Stimulated activated CD4-positive, alpha-beta T cell treated with anti-CD3 and anti-CD28 coated beads, Interleukin-12 subunit alpha, Interleukin-12 subunit beta, amount 100 ng/mL, for 48 hours (primary cell): ENCODE results near the gene PRIMA1.

ENCODE experiments used
- DNase-seq, 3 donors: peaks; one replicate each; pipeline ENCODE4 v3.0.0-alpha.2; 2020; ENCODE audit warnings: low read depth in 2 of 3, low spot score in 1 of 3

PRIMA1 gene

GRCh38 chr14:93733631-93734030 is 54.7 kb downstream of the PRIMA1 start:
- no peak for DNase-seq

- no peak for DNase-seq
Measured at GRCh38 chr14:93733231-93733630, 55.1 kb downstream of the PRIMA1 start.

- no peak for DNase-seq
Measured at GRCh38 chr14:93732524-93732923, 55.8 kb downstream of the PRIMA1 start.

GRCh38 chr14:93731753-93732152 is 56.5 kb downstream of the PRIMA1 start:
- no peak for DNase-seq

DNA sequence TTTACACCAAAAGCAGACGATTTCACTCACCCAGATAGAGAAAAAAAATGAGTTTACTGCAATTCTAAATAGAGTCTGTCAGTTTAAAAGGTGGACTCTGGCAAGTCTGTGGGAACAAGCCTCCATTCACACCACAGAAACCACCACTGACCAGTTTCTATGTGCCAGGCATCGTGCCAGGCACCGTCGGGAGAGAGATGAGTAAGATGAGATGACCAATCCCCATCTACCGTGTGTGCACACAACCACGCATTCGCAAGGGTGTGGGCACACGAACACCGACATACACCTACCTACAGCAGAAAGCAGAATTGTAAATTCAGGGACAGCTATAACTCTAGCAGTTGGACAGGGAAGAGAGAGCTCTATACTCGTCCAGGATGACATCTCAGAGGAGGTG is 58.3 kb downstream of the PRIMA1 start:
- no peak for DNase-seq

DNA sequence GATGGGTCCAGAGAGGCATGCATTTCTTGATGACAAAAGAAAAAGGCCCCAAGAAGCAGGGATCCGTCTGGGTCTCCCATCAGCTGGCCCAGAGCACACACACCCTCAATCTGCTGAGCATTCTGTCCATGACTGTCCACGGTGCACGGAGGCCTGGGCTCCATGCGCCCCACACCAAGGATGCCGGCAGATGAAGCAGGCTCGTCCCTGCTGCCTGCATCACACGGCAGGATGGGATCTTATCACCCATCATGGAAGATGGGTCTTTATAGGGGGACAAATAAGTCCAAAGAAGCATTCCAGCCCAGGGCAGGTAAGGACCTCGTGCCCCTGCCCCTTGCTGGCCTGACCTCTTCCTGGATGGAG is 59.7 kb downstream of the PRIMA1 start:
- DNase-seq, result no peak

GRCh38 chr14:93727917-93728650 is 60.2 kb downstream of the PRIMA1 start:
- DNase-seq, result no peak

DNA sequence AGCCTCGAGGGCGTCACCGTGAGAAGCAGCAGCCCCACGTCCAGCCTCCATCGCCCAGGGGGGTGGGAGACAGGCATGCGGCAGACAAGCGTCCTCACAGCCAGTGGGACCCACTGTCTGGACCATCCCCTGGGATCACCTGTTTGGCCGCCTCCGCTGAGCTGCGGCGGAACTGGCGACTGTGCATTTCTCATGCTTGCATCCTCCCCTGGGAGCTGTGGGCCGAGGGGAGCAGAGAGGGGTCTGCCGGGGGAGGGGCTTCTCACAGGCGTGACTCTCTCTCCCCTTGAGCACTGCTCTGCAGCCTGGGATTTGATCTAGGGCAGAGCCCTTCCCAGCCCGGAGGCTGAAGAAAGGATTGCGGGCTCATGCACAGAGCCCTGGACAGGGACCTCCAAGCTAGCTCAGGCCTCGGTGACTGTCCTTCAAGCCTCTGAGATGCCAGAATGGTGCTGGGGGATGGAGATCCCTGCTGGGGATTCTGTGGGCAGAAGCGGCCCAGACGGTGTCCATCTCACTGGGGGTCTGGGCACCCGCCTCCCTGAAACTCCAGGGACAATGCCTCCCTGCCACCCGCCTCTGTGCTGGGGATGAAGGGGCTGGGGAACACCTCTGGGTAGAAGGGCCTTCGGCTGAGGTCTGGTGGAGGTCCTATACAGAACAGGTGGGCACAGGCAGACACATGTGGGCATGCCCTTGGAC is 61.1 kb downstream of the PRIMA1 start:
- DNase-seq, result no peak

- no peak for DNase-seq
Measured at GRCh38 chr14:93725993-93726392, 62.3 kb downstream of the PRIMA1 start.

DNA sequence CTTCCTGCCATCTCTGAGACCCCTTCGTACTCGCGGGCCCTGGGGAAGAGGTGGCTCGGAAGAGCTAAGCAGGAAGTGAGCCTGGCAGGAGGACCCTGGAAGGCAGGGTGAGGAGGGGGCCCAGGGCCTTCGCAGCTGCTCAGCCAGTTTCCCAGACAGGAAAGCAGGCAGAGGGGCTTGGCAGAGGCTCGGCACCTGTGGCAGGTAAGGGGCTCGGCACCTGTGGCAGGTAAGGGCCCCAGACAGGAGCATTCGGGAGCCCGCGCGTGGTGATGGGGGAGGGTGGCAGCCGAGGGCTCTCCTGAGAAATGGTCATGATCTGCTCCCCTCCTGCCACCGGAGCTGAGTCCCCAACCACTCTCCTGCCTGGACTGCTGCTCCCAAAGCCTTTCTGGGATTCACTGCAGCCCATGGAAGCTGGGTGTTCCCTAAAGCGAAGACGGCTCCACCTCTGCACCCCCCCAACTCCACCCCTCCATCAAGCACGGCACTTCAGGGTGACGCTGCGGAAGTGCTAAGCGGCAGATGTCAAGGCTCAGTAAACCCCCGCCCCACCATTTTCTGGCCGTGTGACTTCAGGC is 63.2 kb downstream of the PRIMA1 start:
- DNase-seq, result no peak

- no peak for DNase-seq
Measured at GRCh38 chr14:93723001-93723400, 65.3 kb downstream of the PRIMA1 start.

DNA sequence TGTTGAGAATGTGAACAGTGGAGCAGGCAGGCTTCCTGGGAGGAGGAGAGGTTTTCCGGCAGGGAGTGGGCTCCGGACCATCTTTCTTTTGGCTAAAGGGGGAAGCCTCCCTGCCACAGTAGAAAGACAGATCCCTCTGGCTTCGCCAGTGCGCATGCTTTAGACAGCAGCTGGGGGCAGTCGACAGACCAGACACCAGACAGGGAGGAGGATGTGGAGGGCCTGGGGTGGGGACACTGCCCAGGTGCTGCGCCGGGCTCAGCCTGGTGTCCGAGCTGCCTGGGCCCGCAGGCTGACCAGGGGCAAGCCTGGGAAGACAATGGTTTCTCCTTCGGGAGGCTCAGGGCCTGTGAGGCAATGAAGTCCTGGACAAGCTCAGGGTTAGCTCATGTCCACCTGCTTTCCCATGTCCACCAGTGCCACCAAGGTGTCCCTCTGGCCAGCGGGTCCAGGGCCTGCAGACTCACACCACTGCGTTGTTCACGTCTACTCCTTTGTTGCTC is 67.3 kb downstream of the PRIMA1 start:
- DNase-seq, result no peak

DNA sequence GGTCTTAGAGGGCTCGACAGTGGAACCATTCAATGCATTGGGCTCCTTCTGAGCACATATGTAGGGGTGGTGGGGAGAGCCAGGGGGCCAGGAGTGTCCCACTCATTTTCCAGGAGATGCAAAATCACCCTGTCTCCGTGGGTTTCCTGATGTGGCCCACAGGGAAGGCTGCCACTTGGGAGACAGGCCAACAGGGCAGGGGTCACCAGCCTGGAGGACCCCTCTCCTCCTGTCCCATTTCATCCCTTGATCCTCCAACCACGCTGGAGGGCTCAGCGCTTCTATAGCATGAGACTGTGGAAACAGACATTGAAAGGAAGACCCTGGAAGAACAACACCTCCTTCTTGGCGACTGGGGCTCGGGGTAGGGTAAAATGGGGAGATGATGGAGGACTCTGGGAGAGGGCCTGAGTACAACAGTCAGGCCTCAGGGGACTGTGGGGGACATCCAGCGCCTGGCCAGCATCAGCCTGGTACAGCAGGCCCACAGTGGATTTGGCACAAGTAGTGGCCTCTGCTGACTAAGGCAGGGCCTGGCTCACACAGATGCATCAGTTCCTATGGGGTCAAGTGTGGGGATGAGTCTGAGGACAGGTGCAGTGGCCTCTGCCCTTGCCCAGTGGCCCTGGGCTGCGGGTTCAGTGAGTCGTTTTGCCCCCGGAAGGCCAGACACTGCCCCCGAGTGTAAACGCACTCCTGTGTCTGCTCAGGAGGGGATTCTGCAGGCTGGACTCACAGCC is 68.0 kb downstream of the PRIMA1 start:
- no peak for DNase-seq

GRCh38 chr14:93719256-93719655 is 69.0 kb downstream of the PRIMA1 start:
- no peak for DNase-seq

DNA sequence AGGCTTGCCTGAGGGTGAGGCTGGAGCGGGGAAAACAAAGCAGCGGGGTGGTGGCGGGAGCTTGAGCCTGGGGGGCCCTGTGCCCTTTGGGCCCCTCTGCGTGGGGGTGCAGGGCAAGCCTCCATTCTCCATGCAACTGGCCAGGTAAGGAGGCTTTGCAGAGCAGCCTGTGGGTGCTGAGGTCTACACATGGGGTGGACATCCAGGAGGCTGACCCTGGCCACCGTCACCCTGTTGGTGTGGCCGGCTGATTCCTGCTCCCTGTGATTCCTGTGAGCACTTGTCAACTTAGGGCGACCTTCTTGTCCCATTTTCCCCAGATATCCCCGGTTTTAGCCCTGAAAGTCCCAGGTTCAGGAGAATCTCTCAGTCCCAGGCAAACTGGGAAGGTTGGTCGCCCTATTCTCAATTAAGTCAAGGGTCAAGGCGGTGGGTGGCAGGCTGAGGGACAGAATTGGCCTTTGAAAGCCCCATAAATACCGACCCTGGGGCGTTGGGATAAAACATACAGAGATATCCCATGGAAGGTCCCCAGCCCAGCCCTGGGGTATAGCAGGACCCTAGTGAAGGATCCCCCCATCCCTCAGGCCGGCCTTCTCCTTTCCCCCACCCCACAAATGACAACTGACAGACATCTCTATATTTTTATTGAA is 70.5 kb downstream of the PRIMA1 start:
- DNase-seq, result no peak

GRCh38 chr14:93716746-93717667 is 71.3 kb downstream of the PRIMA1 start:
- no peak for DNase-seq

GRCh38 chr14:93716002-93716745 is 72.1 kb downstream of the PRIMA1 start:
- no peak for DNase-seq

- no peak for DNase-seq
Measured at GRCh38 chr14:93715279-93715927, 72.9 kb downstream of the PRIMA1 start.

DNA sequence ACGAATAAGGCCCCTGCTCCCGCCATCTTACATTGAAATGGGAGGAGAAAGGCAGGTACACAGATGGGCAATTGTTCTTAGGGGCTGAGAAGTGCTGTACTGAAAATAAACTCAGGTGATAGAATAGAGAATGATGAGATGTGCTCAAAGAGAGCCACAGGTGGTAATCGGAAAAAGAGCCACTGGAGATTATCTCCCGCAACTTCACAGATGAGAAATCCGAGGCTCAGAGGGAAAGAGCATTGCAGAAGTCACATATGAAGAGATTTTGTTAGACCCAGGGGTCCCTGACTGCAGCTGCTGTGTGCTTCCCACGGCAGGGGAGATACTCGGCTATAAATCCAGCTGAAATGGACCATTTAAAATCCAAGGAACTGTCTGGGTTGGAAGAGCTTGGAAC is 73.7 kb downstream of the PRIMA1 start:
- DNase-seq, result no peak
